Ovary (tissue), 3 donors: ENCODE data around the gene ERO1B.

Source experiments
- CTCF ChIP-seq, 3 donors: fragments of 450-650 bp in 2 of 3; fragments of 200-600 bp in 1 of 3; IDR thresholded peaks; one replicate each; pipeline versions ENCODE4 v1.5.1 to v1.8.0; 2016 to 2022; ENCODE audit warnings: antibody characterized with exemption in 3 of 3, mild to moderate bottlenecking in 1 of 3
- POLR2A ChIP-seq: fragments of 450-650 bp; IDR thresholded peaks from one replicate; pipeline ENCODE4 v1.6.1; 2017; ENCODE audit warnings: antibody characterized with exemption, mild to moderate bottlenecking, moderate library complexity
- donor health status: DM: no; HTN: no; CAD: no.

GRCh38 chr1:236273358-236273757, 8.4 kb downstream of the ERO1B start:
- TF ChIP-seq CTCF (IDR thresholded peaks at IDR 0.05) (no peak), POLR2A (no peak)
